GM12878 (cell line): Measurements from ENCODE around the gene FARS2. TPM values are rescaled to one million over a fixed set of nuclear protein-coding genes. Genes with fewer than 3 reads are reported as not detected.

ENCODE experiments used
- ATAC-seq: fragments of 200-7000 bp; cut with Tn5 transposase; 3 replicates; pipeline ENCODE4 v1.9.1; 2020; ENCODE audit warnings: mild to moderate bottlenecking, moderate library complexity
- BruUV-seq: library from RNA; stranded (reverse); fragments of 400-500 nt; replicated peaks from 2 replicates; lab custom pipeline; 2021; lab: Mats Ljungman, UMichigan
- CTCF ChIA-PET: fragments of 300-600 bp; sonication (Branson Sonifier 250); formaldehyde crosslinking; extraction: SDS; loops from one replicate; lab custom pipeline; 2021; ENCODE audit warnings: inconsistent platforms; lab: Yijun Ruan, JAX
- POLR2A ChIA-PET: fragments of 350-600 bp; formaldehyde crosslinking; extraction: SDS; loops from one replicate; lab custom pipeline; 2021; ENCODE audit warnings: inconsistent platforms; lab: Charles Lee
- RAD21 ChIA-PET: fragments of 300-600 bp; sonication (Branson Sonifier 250); formaldehyde crosslinking; loops from one replicate; lab custom pipeline; 2023; ENCODE audit warnings: antibody characterized with exemption; ENCODE audit not compliant: unreplicated experiment; lab: Charles Lee
- SMC1A ChIA-PET: fragments of 300-600 bp; sonication (Branson Sonifier 250); formaldehyde crosslinking; loops from one replicate; lab custom pipeline; 2023; ENCODE audit not compliant: unreplicated experiment, uncharacterized antibody; lab: Charles Lee
- DNase-seq: peaks from one replicate; pipeline ENCODE4 v3.0.0-alpha.2; 2011; ENCODE audit warnings: low read depth, low spot score
- FAIRE-seq: peaks from 3 replicates; lab custom pipeline; 2011; peaks lifted over from hg19 to GRCh38; lab: Jason Lieb, UNC
- H2AFZ ChIP-seq: 2 replicates; pipeline ENCODE4 v1.6.0; 2011; ENCODE audit warnings: low read depth, low read length, control low read depth; ENCODE audit not compliant: control insufficient read depth
- H3K27ac ChIP-seq: 2 replicates; pipeline ENCODE4 v1.5.1; 2011; ENCODE audit warnings: control low read depth; ENCODE audit not compliant: control insufficient read depth, insufficient read depth
- H3K27me3 ChIP-seq, 2 experiments: replicated peaks in 1 of 2; 2 replicates each; pipeline versions ENCODE4 v1.6.0 to v1.6.1; 2011; ENCODE audit warnings: low read length in 1 of 2; ENCODE audit not compliant: control insufficient read depth in 2 of 2, insufficient read depth in 2 of 2
- H3K36me3 ChIP-seq, 2 experiments: 2 replicates each; pipeline ENCODE4 v1.5.1; 2011; ENCODE audit warnings: low read length in 1 of 2; ENCODE audit not compliant: control insufficient read depth in 2 of 2, insufficient read depth in 2 of 2
- H3K4me1 ChIP-seq: 2 replicates; pipeline ENCODE4 v1.6.1; 2011; ENCODE audit warnings: mild to moderate bottlenecking, low read length, moderate library complexity, mixed read lengths; ENCODE audit not compliant: control insufficient read depth, insufficient read depth
- H3K4me2 ChIP-seq: 2 replicates; pipeline ENCODE4 v1.6.0; 2011; ENCODE audit warnings: control low read depth; ENCODE audit not compliant: control insufficient read depth, insufficient read depth
- H3K4me3 ChIP-seq: fragments of 200-600 bp; sonication (generic); 2 replicates; pipeline ENCODE4 v1.5.1; 2016
- H3K79me2 ChIP-seq: 2 replicates; pipeline ENCODE4 v1.6.0; 2011; ENCODE audit warnings: low read length; ENCODE audit not compliant: control insufficient read depth, insufficient read depth
- H3K9ac ChIP-seq: 2 replicates; pipeline ENCODE4 v1.8.0; 2011; ENCODE audit warnings: low read length, control low read depth, mixed read lengths; ENCODE audit not compliant: control insufficient read depth, insufficient read depth
- H3K9me3 ChIP-seq: replicated peaks from 3 replicates; pipeline ENCODE4 v1.5.1; 2011; ENCODE audit warnings: mild to moderate bottlenecking, low read length; ENCODE audit not compliant: control insufficient read depth, insufficient read depth
- H4K20me1 ChIP-seq: 2 replicates; pipeline ENCODE4 v1.6.0; 2011; ENCODE audit not compliant: control insufficient read depth, insufficient read depth
- CBX3 ChIP-seq: fragments of 200-600 bp; sonication (generic); IDR thresholded peaks from 2 replicates; pipeline ENCODE4 v1.6.1; 2016; ENCODE audit warnings: low read depth, borderline replicate concordance
- EP300 ChIP-seq, 2 experiments: fragments of 150-350 bp in 1 of 2; IDR thresholded peaks; 2 replicates each; pipeline ENCODE4 v1.6.1; 2011 to 2012; ENCODE audit warnings: low read depth in 2 of 2, low read length in 2 of 2, borderline replicate concordance in 1 of 2, improper control_type of control experiment in 1 of 2, inconsistent platforms in 1 of 2; ENCODE audit not compliant: control insufficient read depth in 1 of 2
- HCFC1 ChIP-seq: fragments of 150-350 bp; IDR thresholded peaks from 2 replicates; pipeline ENCODE4 v1.6.1; 2014; ENCODE audit warnings: low read length
- HSF1 ChIP-seq: fragments of 150-350 bp; IDR thresholded peaks from 2 replicates; pipeline ENCODE4 v1.6.1; 2014; ENCODE audit warnings: mild to moderate bottlenecking, low read depth, low read length
- IKZF2 ChIP-seq, 2 experiments: fragments of 450-650 bp; IDR thresholded peaks; 2 replicates each; pipeline ENCODE4 v1.6.1; 2017; ENCODE audit warnings: mild to moderate bottlenecking in 2 of 2, moderate library complexity in 2 of 2
- NRF1 ChIP-seq: conservative IDR thresholded peaks from 2 replicates; pipeline ENCODE4 v1.6.1; 2011; ENCODE audit warnings: mild to moderate bottlenecking, low read depth, low read length, improper control_type of control experiment
- PAX8 ChIP-seq: fragments of 450-650 bp; IDR thresholded peaks from 2 replicates; pipeline ENCODE4 v1.6.1; 2017; ENCODE audit warnings: mild to moderate bottlenecking, moderate library complexity
- POLR2AphosphoS5 ChIP-seq: IDR thresholded peaks from 2 replicates; pipeline ENCODE4 v1.6.1; 2011; ENCODE audit warnings: mild to moderate bottlenecking, low read length, inconsistent platforms
- RAD51 ChIP-seq: fragments of 450-650 bp; IDR thresholded peaks from 2 replicates; pipeline ENCODE4 v1.6.1; 2016; ENCODE audit warnings: moderate library complexity, mild to moderate bottlenecking, inconsistent platforms
- SIX5 ChIP-seq: IDR thresholded peaks from 2 replicates; pipeline ENCODE4 v1.6.1; 2011; ENCODE audit warnings: mild to moderate bottlenecking, low read depth, low read length, moderate library complexity; ENCODE audit not compliant: severe bottlenecking
- SMC3 ChIP-seq: IDR thresholded peaks from 2 replicates; pipeline ENCODE4 v1.6.1; 2011; ENCODE audit warnings: low read length, improper control_type of control experiment, borderline replicate concordance
- WGBS: methylation state at CpG from one replicate; pipeline ENCODE4 v1.1.6; 2016; ENCODE audit warnings: low lambda C conversion rate; ENCODE audit not compliant: insufficient replicate concordance, insufficient coverage; ENCODE audit errors: missing lambda C conversion rate; 5-methylcytosine and 5-hydroxymethylcytosine counted together
- in situ Hi-C: fragments of 300-500 bp; cut with MboI; formaldehyde crosslinking; loops from 9 replicates; pipeline ENCODE4 v1.14.3; 2018; ENCODE audit warnings: mixed read lengths
- intact Hi-C: fragments of 100-400 bp; cut with micrococcal nuclease; formaldehyde crosslinking; loops from one replicate; pipeline ENCODE4 v1.14.2; 2022; ENCODE audit not compliant: unreplicated experiment
- polyA plus RNA-seq, 11 experiments: library from polyadenylated mRNA; depleted of rRNA in 4 of 11; unstranded in 6 of 11; stranded (reverse) in 5 of 11; fragments of >200 nt; fragmentation: Nextera tagmentation in 4 of 11; fragmentation: Illumina TruSeq in 1 of 11; extraction: Ambion mirVana in 4 of 11; extraction: Trizol in 1 of 11; gene quantifications; 1 replicate in 1 of 11; 2 replicates in 10 of 11; pipeline versions ENCODE4 v1.2.1 to v1.2.3, GENCODE V29; 2011 to 2016; ENCODE audit warnings: inconsistent platforms in 2 of 11, missing spikeins in 2 of 11, low read depth in 1 of 11
- total RNA-seq, 4 experiments: library from RNA; depleted of rRNA in 3 of 4; stranded (reverse); fragments of >200 nt in 3 of 4; fragmentation: Illumina TruSeq in 1 of 4; extraction: Trizol in 1 of 4; gene quantifications; 2 replicates each; pipeline versions ENCODE4 v1.2.1 to v1.2.3, GENCODE V29; 2013 to 2021
- TF ChIP-seq, protein P1 (sequence below): fragments of 450-650 bp; IDR thresholded peaks from 2 replicates; pipeline ENCODE4 v1.6.1; 2017; ENCODE audit warnings: low read depth, mild to moderate bottlenecking, moderate library complexity

FARS2 gene
- total and polyA plus RNA-seq, 10 of the 15 experiments (the other 5 are each of a cell fraction or from before 2014, with no cell fraction given): 16.8 to 46.7 (median 25.6) TPM

- TF ChIP-seq SMC3: peak; percentile 28; the same call in 1 of the 2 replicates
- TF ChIP-seq IKZF2 (IDR thresholded peaks at IDR 0.05): no peak
- TF ChIP-seq RAD51: no peak
- no peak for TF ChIP-seq PAX8
- TF ChIP-seq HCFC1: no peak
These were observed 161.1 kb downstream of the FARS2 start (continued) for GRCh38 chr6:5422321-5422915.

DNA sequence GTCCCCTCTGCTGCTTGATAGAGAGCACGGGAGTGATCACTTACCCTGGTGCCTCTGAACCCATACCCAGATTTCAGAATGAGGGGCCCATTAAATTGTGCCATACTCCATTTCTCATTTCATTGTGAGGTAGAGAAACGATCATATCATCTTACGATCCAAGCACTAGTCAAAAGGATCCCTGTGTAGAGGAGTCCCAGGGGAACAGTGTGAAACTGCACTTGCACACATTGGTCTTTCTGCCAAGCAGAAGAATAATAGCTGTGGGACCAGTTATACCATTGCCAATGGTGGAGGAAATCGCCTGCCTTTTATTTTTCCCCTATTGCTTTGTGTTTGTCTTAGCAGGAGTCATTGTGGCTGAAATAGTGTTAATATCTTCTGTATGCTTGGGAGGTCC, 161.9 kb downstream of the FARS2 start:
- POLR2A ChIA-PET: no interaction called here

More for the DNA sequence above, 161.9 kb downstream of the FARS2 start:
- ChIA-PET SMC1A (no interaction called here), RAD21 (no interaction called here), CTCF (no interaction called here)
- Histone ChIP-seq H3K4me2 (no peak overlapping the region), H3K9ac (no peak overlapping the region), H3K27ac (no peak overlapping the region), H2AFZ (no peak overlapping the region), H3K4me3 (no peak overlapping the region), H4K20me1 (no peaks in the 10 kb centered on the region), H3K27me3 (no peaks in the 10 kb centered on the region), H3K36me3 (no peaks in the 10 kb centered on the region), H3K4me1 (no peaks in the 10 kb centered on the region), H3K79me2 (no peaks in the 10 kb centered on the region), H3K9me3 (peaks cover 3% of the 10 kb centered on the region; the same call in 1 of the 3 replicates)
- no peak for ATAC-seq
- in situ Hi-C loops: no loop called here
- DNase-seq: no peak
- BruUV-seq: no TSS peak
- no peak for FAIRE-seq
- 62% methylated on average over 4 of the region's 4 CpGs for WGBS
- intact Hi-C loops: loop anchor here (5.0 kb wide), 1 partner anchor 1124 kb away; no protein-coding TSS in a partner anchor
- TF ChIP-seq NRF1 (no peak), EP300 (IDR thresholded peaks at IDR 0.05; ENCODE audit: borderline replicate concordance in 1 of 2, control insufficient read depth in 1 of 2, low read depth in 2 of 2, low read length in 2 of 2) (no peak), SIX5 (no peak), HSF1 (no peak), CBX3 (no peak), POLR2AphosphoS5 (no peak)
- TF ChIP-seq, protein P1, sequence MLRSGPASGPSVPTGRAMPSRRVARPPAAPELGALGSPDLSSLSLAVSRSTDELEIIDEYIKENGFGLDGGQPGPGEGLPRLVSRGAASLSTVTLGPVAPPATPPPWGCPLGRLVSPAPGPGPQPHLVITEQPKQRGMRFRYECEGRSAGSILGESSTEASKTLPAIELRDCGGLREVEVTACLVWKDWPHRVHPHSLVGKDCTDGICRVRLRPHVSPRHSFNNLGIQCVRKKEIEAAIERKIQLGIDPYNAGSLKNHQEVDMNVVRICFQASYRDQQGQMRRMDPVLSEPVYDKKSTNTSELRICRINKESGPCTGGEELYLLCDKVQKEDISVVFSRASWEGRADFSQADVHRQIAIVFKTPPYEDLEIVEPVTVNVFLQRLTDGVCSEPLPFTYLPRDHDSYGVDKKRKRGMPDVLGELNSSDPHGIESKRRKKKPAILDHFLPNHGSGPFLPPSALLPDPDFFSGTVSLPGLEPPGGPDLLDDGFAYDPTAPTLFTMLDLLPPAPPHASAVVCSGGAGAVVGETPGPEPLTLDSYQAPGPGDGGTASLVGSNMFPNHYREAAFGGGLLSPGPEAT: no peak
